DOHH2 (cell line): ENCODE data around the gene ZSCAN30.

Source experiments
- CTCF ChIP-seq: fragments of 200-600 bp; sonication (generic); IDR thresholded peaks from one replicate; pipeline ENCODE4 v1.5.1; 2014; ENCODE audit warnings: antibody characterized with exemption, mild to moderate bottlenecking, low read depth, low read length; ENCODE audit not compliant: poor library complexity, severe bottlenecking
- EZH2phosphoT487 ChIP-seq: fragments of 200-600 bp; sonication (generic); IDR thresholded peaks from 2 replicates; pipeline ENCODE4 v1.6.1; 2017; ENCODE audit warnings: borderline replicate concordance, mild to moderate bottlenecking, antibody characterized with exemption, low read length, moderate library complexity, mixed read lengths

GRCh38 chr18:35223797-35224196, 66.2 kb downstream of the ZSCAN30 start:
- TF ChIP-seq CTCF (no peak), EZH2phosphoT487 (no peak)
